GM21360 (cell line): ENCODE measurements around the gene ARHGAP26.
"Not testable (repeated sequence)": the region's sequence is repeated elsewhere in the genome, so short reads cannot be mapped to it uniquely, and the experiment has no call there.

Experiments
- ATAC-seq: cut with Tn5 transposase; IDR thresholded peaks from one replicate; pipeline ENCODE4 v1.9.1; 2021; ENCODE audit warnings: mild to moderate bottlenecking, moderate library complexity; ENCODE audit not compliant: unreplicated experiment

Gene ARHGAP26

DNA sequence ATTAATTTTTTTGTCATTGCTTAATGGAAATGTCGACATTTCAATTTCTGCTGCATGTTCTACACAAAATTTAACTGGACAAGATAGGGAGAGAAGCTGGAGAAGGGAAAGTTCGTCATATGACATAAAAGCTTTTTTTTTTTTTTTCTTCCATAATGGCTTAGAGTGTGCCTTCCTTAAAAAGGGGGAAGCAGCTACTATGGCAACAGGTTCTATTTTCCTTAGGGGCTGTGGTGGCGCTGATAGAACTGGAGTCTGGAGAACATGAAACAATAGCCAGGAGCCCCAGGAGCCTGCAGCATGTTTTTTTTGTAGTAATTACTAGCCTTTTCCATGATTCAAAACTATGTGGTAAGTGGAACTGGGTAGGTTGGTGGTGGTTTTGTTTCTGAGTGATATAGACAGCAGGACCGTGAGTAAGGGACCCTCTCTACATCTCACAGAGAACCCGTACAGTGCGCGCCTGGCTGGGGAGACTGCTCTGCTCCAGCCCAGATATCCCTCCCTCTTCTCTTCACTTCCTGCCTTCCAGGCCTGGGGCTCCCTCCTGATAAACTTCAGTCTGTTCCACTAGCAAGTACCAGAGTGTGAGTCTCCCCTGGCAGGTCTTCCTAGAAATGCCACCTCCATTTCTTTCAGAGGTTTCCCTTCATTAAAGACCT is 331.7 kb downstream of the ARHGAP26 start:
- no peak for ATAC-seq

GRCh38 chr5:143102411-143102810 is 332.2 kb downstream of the ARHGAP26 start:
- ATAC-seq, result no peak

- no peak for ATAC-seq
These were observed 335.2 kb downstream of the ARHGAP26 start for GRCh38 chr5:143105216-143105905.

- no peak for ATAC-seq
These were observed 336.0 kb downstream of the ARHGAP26 start for GRCh38 chr5:143106174-143106573.

DNA sequence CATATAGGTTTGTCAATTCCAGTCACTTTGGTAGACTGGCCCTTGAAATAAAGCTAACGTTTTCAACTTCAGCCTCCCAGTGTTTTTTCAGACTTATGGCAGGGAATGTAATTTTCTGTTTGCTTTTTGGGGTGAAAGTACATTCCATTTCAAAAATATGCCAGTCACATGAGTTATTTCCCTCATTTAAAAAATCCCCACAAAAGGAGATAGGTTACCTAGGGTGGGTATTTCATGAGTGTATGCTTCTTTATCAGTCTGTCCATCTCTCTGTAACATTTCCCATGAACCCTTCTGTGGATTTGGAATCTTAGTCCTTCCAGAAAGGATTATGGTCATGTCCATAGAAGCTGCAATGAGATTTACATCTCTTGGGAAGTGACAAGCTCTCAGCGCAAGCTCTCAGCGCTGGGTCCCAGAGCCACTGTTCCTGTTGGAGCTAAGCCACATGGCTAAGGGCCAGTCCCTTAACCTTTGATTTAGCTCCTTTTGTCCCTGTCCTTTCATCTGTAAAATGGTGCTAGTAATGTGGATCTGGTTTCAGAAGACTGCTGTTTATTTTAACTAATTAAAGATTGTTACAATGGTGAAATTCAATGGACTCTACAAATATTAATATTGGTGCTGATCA is 338.4 kb downstream of the ARHGAP26 start:
- no peak for ATAC-seq

DNA sequence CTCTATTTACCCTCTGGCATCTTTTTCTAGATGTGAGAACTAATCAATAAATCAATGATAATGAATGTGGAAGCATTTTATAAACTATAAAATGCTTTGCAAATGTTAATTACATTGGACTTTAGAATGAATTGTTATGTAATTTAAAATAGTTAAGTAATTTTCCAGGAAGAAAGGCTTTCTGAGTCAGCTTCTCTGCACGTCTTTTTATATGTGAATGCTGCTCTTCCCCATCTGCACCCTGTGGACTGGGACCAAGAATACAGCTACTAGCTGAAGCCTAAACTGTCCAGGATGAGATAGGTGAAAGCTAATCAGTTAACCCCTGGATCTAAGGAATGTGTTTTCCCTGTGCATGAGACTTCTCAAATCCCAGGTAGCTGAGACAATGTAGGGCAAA is 340.4 kb downstream of the ARHGAP26 start:
- no peak for ATAC-seq

DNA sequence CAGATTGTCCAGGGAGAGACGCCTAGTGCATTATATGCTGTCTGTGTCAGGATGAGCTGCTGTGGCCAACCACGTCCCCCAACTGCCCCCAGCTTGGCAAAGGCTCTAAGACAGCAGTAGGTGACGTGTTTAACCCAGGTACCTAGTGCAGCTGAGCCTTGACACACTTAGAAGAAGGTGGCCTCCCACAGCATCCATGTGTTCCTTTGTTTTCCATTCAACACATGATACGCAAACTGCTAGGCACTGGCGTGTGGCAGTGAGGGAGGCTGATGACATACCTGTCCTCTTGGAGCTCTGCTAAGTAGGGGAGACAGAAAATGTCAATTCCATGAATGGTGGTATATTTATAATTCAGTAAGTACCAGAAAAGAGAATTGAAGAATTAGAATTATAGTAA is 341.6 kb downstream of the ARHGAP26 start:
- ATAC-seq, result no peak

GRCh38 chr5:143113461-143113860 is 343.3 kb downstream of the ARHGAP26 start:
- no peak for ATAC-seq

GRCh38 chr5:143114481-143114880 is 344.3 kb downstream of the ARHGAP26 start:
- ATAC-seq, result no peak

- ATAC-seq, result no peak
These were observed 345.2 kb downstream of the ARHGAP26 start for GRCh38 chr5:143115381-143115780.

DNA sequence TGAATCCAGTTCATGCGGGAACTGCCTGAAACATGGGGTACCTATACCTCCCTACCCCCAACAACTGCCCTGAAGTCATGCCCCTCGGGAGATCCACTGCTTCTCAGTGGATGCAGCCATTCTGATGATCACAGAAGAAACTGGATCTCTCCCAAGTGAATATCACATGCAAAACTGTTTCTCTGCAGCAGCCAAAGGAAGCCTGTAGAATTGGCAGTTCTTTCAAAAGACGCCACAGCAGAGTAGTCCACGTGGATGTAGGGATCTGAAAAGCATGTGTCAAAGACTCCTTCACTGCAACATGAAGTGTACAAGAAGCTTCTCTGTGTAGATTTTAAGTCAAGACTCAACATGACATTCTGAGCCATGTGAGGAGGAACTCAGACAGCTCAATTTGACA is 346.6 kb downstream of the ARHGAP26 start:
- ATAC-seq, result no peak

GRCh38 chr5:143117821-143118220 is 347.6 kb downstream of the ARHGAP26 start:
- ATAC-seq, result no peak

- ATAC-seq, result no peak
These were observed 348.0 kb downstream of the ARHGAP26 start for GRCh38 chr5:143118222-143118621.

- ATAC-seq, result not testable (repeated sequence)
These were observed 348.6 kb downstream of the ARHGAP26 start for GRCh38 chr5:143118818-143119217.

GRCh38 chr5:143119291-143119769 is 349.2 kb downstream of the ARHGAP26 start:
- peak; percentile 70 for ATAC-seq

DNA sequence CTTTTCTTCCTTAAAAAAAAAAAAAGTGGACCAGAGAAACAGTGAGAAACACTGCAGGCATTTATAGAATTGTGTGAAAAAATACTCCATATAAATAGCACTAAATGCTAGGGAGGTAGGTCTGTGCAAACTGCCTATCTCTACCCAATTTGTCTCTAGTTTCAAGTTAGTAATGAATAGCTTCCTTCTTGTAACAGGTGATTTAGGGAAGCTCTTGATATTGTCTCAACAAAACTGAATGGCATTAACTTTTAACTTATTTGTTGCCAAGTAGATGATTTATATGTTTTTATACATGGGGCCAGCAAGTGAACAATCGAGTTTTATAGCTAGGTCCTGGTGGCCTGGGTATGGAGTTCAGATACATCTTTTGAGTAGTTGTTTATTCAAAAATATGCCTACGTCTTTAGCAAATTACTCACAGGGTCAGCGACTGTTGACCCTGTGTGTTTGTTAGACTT is 349.7 kb downstream of the ARHGAP26 start:
- ATAC-seq, result peak; percentile 33

GRCh38 chr5:143120460-143121134 is 350.4 kb downstream of the ARHGAP26 start:
- no peak for ATAC-seq

DNA sequence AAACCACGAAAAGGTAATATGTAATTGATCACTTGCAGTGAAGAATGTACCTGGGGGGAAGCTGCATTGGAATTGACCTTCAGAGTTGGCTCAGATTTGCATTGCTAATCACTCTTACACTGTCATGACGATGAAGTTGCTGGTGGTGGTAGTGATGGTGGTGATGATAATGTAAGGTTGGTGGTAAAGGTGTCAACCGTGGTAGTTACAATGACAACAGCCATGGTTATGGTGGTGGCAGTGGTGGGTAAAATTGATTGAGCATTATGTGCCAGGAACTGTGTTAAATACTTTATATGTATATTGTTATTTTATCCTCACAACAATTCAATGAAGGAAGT is 350.9 kb downstream of the ARHGAP26 start:
- ATAC-seq, result no peak

GRCh38 chr5:143124593-143124992 is 354.4 kb downstream of the ARHGAP26 start:
- ATAC-seq, result no peak

GRCh38 chr5:143126174-143127019 is 356.2 kb downstream of the ARHGAP26 start:
- no peak for ATAC-seq
